ENCODE results near the gene LLPH. TPM values are rescaled to one million over a fixed set of nuclear protein-coding genes. Genes with fewer than 3 reads are reported as not detected.

The LLPH gene
- total RNA-seq, 3 donors from 2014 or later = 18.0 to 24.0 (median 20.8) TPM

DNA sequence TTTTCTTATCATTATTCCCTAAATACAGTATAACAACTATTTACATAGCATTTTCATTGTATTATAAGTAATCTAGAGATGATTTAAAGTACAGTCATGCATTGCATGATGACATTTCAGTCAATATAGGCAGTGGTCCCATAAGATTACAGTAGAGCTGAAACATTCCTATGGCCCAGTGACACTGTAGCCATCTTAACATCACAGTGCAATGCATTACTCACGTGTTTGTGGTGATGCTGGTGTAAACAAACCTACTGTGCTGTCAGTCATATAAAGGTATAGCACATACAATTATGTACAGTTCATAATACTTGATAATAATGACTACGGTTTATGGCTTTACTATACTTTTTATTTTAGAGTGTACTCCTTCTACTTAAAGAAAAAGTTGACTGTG lies 13.3 kb downstream of the LLPH start:
- no peaks in the 10 kb centered on the region for H3K4me1 ChIP-seq (ENCODE audit: low read depth)
- no peaks in the 10 kb centered on the region for H3K9me3 ChIP-seq
- DNase-seq (no peak), ATAC-seq (no peak)
- no peak overlapping the region for H3K4me3 ChIP-seq
- no peaks in the 10 kb centered on the region for H3K36me3 ChIP-seq (ENCODE audit: low read depth)
- TF ChIP-seq, protein P1, sequence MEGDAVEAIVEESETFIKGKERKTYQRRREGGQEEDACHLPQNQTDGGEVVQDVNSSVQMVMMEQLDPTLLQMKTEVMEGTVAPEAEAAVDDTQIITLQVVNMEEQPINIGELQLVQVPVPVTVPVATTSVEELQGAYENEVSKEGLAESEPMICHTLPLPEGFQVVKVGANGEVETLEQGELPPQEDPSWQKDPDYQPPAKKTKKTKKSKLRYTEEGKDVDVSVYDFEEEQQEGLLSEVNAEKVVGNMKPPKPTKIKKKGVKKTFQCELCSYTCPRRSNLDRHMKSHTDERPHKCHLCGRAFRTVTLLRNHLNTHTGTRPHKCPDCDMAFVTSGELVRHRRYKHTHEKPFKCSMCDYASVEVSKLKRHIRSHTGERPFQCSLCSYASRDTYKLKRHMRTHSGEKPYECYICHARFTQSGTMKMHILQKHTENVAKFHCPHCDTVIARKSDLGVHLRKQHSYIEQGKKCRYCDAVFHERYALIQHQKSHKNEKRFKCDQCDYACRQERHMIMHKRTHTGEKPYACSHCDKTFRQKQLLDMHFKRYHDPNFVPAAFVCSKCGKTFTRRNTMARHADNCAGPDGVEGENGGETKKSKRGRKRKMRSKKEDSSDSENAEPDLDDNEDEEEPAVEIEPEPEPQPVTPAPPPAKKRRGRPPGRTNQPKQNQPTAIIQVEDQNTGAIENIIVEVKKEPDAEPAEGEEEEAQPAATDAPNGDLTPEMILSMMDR (IDR thresholded peaks at IDR 0.05) = no peak
- intact Hi-C loops (cut with DNase I, micrococcal nuclease) = no loop called here

DNA sequence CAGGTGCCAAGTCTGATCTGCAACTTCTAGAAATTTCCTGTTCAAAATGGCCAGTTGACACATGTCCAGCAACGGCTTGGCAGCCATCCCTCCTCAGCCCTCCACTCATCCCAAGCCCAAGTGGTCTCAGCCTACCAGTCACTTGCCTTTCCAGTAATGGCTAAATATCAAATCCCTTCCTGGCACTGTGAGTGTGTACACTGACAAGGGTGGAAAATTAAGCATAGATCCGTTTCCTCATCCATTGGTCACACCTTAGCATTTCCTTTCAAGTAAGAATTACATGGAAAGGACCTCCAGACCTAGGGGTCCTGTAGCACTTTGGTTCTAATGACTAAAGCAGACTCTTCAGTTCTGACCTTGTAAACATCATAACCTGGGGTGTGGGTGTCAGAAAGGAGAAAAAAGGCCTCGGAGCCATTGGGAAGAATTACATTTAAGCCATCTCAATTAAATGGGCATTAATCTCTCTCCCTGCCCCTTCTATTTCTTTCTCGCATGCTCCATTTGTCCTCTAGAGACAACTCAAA lies 15.4 kb downstream of the LLPH start:
- ATAC-seq (no peak), DNase-seq (no peak)
- Histone ChIP-seq H3K36me3 (ENCODE audit: low read depth) (no peaks in the 10 kb centered on the region), H3K4me3 (no peak overlapping the region), H3K9me3 (no peaks in the 10 kb centered on the region), H3K4me1 (ENCODE audit: low read depth) (no peaks in the 10 kb centered on the region)
- intact Hi-C loops (cut with DNase I, micrococcal nuclease) = no loop called here
- TF ChIP-seq, protein P1 (IDR thresholded peaks at IDR 0.05) = no peak

DNA sequence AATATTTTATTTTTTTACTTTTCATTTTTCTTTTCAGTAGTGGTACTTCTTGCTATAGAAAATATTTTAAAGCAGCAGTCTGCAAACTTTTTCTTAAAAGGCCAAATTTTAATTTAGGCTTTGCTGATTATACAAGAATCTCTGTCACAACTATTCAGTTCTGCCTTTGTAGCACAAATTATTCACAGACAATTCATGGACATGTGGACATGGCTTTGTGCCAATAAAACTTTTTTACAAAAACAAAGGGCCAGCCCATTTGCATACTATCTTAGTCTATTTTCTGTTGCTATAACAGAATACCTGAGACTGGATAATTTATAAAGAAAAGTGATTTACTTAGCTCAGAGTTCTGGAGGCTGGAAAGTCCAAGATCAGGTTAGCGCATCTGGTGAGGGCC lies 17.1 kb downstream of the LLPH start:
- Histone ChIP-seq H3K9me3 (no peaks in the 10 kb centered on the region), H3K4me3 (no peak overlapping the region), H3K4me1 (ENCODE audit: low read depth) (no peaks in the 10 kb centered on the region), H3K36me3 (ENCODE audit: low read depth) (no peaks in the 10 kb centered on the region)
- ATAC-seq (no peak), DNase-seq (no peak)
- TF ChIP-seq, protein P1 (IDR thresholded peaks at IDR 0.05) = no peak
- intact Hi-C loops (cut with DNase I, micrococcal nuclease) = no loop called here

DNA sequence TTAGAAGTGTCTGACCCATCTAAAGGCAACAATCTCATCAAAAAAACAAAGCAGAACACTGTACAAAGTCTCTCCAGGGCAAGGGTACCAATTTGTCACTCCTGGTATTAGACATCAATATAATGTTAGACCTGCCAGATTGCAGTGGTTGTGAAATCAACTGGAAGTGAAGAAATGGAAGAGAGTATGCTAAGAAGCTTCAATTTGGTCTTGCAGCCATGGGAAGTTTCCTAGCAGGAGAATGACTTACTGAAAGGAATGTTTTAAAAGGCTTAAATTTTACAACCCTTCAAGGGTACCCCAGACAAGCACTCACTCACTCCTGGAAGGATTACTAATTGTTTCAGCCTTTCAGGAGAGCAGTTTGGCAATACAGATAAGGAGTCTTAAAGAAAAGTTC lies 18.9 kb downstream of the LLPH start:
- H3K4me3 ChIP-seq = no peak overlapping the region
- intact Hi-C loops (cut with DNase I, micrococcal nuclease) = no loop called here
- no peaks in the 10 kb centered on the region for H3K4me1 ChIP-seq (ENCODE audit: low read depth)
- no peaks in the 10 kb centered on the region for H3K36me3 ChIP-seq (ENCODE audit: low read depth)
- no peaks in the 10 kb centered on the region for H3K9me3 ChIP-seq
- ATAC-seq = no peak
- DNase-seq = no peak
- TF ChIP-seq, protein P1 (IDR thresholded peaks at IDR 0.05) = no peak

DNA sequence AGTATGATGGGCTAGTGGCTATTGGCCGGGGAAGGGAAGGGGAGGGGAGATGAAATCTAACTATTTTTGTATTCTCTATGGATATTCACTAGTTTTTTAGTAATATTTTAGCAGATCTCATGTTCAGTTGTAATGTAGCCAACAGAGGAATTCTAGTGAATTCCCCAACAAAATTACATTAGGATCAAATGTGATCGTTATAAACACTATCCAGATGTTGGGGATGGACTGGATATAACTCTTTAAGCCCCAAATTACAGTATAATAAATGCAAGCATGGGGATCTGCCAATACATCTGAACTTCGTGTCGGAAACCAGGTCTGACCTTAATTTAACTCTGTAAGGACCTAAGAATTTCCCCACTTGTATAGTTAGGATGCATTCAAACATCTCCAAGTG lies 21.5 kb downstream of the LLPH start:
- intact Hi-C loops (cut with DNase I, micrococcal nuclease) = no loop called here
- ATAC-seq (no peak), DNase-seq (no peak)
- Histone ChIP-seq H3K4me3 (no peak overlapping the region), H3K9me3 (no peaks in the 10 kb centered on the region), H3K4me1 (ENCODE audit: low read depth) (no peaks in the 10 kb centered on the region), H3K36me3 (ENCODE audit: low read depth) (no peaks in the 10 kb centered on the region)
- TF ChIP-seq, protein P1 (IDR thresholded peaks at IDR 0.05) = no peak

DNA sequence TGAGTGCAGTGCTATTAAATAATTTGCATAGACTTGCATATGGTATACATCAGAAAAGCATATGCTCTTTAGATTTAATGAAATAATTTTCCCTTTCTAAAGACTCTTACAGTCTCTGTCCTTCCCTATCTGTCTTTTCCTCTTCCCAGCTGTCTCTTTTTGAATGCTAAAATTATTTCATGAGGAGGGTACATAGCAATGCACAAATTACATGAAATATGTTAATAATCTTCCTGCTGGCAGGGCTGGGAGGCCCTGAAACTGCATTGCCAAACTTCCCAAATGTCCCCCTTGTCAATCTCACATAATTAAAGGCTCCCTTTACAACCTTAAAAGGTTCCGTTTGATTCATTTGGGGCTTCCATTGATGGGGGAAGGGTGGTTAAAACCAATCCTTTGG lies 22.2 kb downstream of the LLPH start:
- Histone ChIP-seq H3K4me3 (no peak overlapping the region), H3K4me1 (ENCODE audit: low read depth) (no peaks in the 10 kb centered on the region), H3K36me3 (ENCODE audit: low read depth) (no peaks in the 10 kb centered on the region), H3K9me3 (no peaks in the 10 kb centered on the region)
- ATAC-seq (no peak), DNase-seq (no peak)
- intact Hi-C loops (cut with DNase I, micrococcal nuclease) = no loop called here
- TF ChIP-seq, protein P1 (IDR thresholded peaks at IDR 0.05) = no peak
